Measurements from ENCODE around the gene IFRD2. TPM values are rescaled to one million over a fixed set of nuclear protein-coding genes. Genes with fewer than 3 reads are reported as not detected.

IFRD2 gene
- total RNA-seq, 4 donors from 2014 or later = 37.3 to 85.4 (median 64.9) TPM

- peaks cover 0 to 12% of the 10 kb centered on the region in 2 donors for H3K36me3 ChIP-seq
- 26 to 27% methylated on average over 5 of the region's 12 CpGs for whole genome bisulfite sequencing, 2 donors (ENCODE audit: low coverage in 1 of 2)
- no peak for ATAC-seq
- H3K27ac ChIP-seq = peak overlapping the region; percentile 64 to 92 (median 90)
- H3K27me3 ChIP-seq = no peaks in the 10 kb centered on the region
- peak overlapping the region; percentile 29 to 68 for H3K4me3 ChIP-seq
- peaks cover 0 to 56% (median 26%) of the 10 kb centered on the region in 3 donors for H3K4me1 ChIP-seq
- no peaks in the 10 kb centered on the region for H3K9me3 ChIP-seq
- no peak for TF ChIP-seq CTCF (IDR thresholded peaks at IDR 0.05)
- no peak for TF ChIP-seq POLR2A (IDR thresholded peaks at IDR 0.05)
- no peak for TF ChIP-seq POLR2AphosphoS5 (IDR thresholded peaks at IDR 0.05)
- TF ChIP-seq EP300 (IDR thresholded peaks at IDR 0.05) = no peak
Measured at GRCh38 chr3:50299929-50300680, 7.9 kb upstream of the IFRD2 start.

- TF ChIP-seq POLR2A (IDR thresholded peaks at IDR 0.05) (no peak), POLR2AphosphoS5 (IDR thresholded peaks at IDR 0.05) (no peak), EP300 (IDR thresholded peaks at IDR 0.05) (no peak), CTCF (IDR thresholded peaks at IDR 0.05) (no peak)
- Histone ChIP-seq H3K36me3 (peaks cover 0 to 12% of the 10 kb centered on the region in 2 donors), H3K27me3 (no peaks in the 10 kb centered on the region), H3K9me3 (no peaks in the 10 kb centered on the region), H3K27ac (peak overlapping the region; percentile 64 to 92 (median 90)), H3K4me1 (peaks cover 0 to 56% (median 26%) of the 10 kb centered on the region in 3 donors), H3K4me3 (peak overlapping the region; percentile 29 to 68)
- no peak for ATAC-seq
- WGBS, 2 donors (ENCODE audit: low coverage in 1 of 2) = 0% methylated on average over 1 of the region's 12 CpGs; no CpG with 5 or more reads in 1 of the 2 donors
Measured at GRCh38 chr3:50299638-50299928, 7.4 kb upstream of the IFRD2 start.

- H3K27me3 ChIP-seq = no peaks in the 10 kb centered on the region
- no peaks in the 10 kb centered on the region for H3K9me3 ChIP-seq
- WGBS, 2 donors (ENCODE audit: low coverage in 1 of 2) = 1% methylated on average over 14 of the region's 61 CpGs; no CpG with 5 or more reads in 1 of the 2 donors
- H3K4me1 ChIP-seq = peaks cover 0 to 56% (median 26%) of the 10 kb centered on the region in 3 donors
- peaks cover 0 to 12% of the 10 kb centered on the region in 2 donors for H3K36me3 ChIP-seq
- H3K4me3 ChIP-seq = peak within 1 kb of the TSS; percentile 41 to 68
- TF ChIP-seq CTCF (IDR thresholded peaks at IDR 0.05) (peak in 3 of 4 experiments; percentile 40 to 76 (median 69)), POLR2AphosphoS5 (IDR thresholded peaks at IDR 0.05) (peak; percentile 92), EP300 (IDR thresholded peaks at IDR 0.05) (no peak), POLR2A (IDR thresholded peaks at IDR 0.05) (peak; percentile 91 to 92)
- peak; percentile 92 for ATAC-seq
- H3K27ac ChIP-seq = peak within 1 kb of the TSS; percentile 64 to 92 (median 90)
Measured at GRCh38 chr3:50298836-50299637, 6.8 kb upstream of the IFRD2 start, which contains the start of the genes HYAL3 and NAA80. Gene HYAL3, minus strand, starts transcription at chr3:50299405. Its CDS starts 3,803 bp downstream, at chr3:50295602. Gene NAA80, minus strand, starts transcription at chr3:50299405. Its CDS starts 1,942 bp downstream, at chr3:50297463.

GRCh38 chr3:50297896-50298725 is 5.9 kb upstream of the IFRD2 start:
- peaks cover 0 to 51% (median 24%) of the 10 kb centered on the region in 3 donors for H3K4me1 ChIP-seq

More at GRCh38 chr3:50297896-50298725, 5.9 kb upstream of the IFRD2 start:
- 60% methylated on average over 1 of the region's 9 CpGs; no CpG with 5 or more reads in 1 of the 2 donors for whole genome bisulfite sequencing, 2 donors (ENCODE audit: low coverage in 1 of 2)
- H3K9me3 ChIP-seq = no peaks in the 10 kb centered on the region
- H3K27me3 ChIP-seq = no peaks in the 10 kb centered on the region
- H3K4me3 ChIP-seq = peak overlapping the region; percentile 41 to 68
- peak overlapping the region; percentile 39 to 92 (median 90) for H3K27ac ChIP-seq
- ATAC-seq = no peak
- peaks cover 0 to 12% of the 10 kb centered on the region in 2 donors for H3K36me3 ChIP-seq
- TF ChIP-seq POLR2A (IDR thresholded peaks at IDR 0.05) (no peak), EP300 (IDR thresholded peaks at IDR 0.05) (no peak), CTCF (IDR thresholded peaks at IDR 0.05) (no peak), POLR2AphosphoS5 (IDR thresholded peaks at IDR 0.05) (no peak)

All from gastroesophageal sphincter (tissue), 4 donors.